ENCODE results near the gene ZNF185. TPM values are rescaled to one million over a fixed set of nuclear protein-coding genes. Genes with fewer than 3 reads are reported as not detected.

ZNF185 gene
- polyA plus RNA-seq, 3 donors = 39.1 to 82.9 (median 40.5) TPM

DNA sequence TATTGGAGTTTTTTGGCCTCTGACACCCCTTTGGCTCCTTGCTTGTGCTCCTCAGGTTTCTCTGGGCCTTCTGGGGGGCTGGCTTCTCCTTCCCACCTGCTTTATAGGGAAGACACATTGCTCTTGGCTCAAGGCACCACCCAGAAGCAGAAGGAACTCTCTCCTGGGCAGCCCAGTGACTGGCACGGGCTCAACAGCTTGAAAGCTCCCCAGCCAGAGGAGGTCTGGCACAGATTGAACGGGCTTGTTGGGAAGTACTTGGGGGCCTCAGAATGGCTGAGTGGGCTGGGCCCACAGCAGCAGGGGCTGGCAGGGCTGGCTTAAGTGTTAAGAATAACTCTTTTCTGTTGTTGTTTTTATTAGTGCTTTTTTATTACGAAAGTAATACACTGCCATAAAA lies 11.2 kb upstream of the ZNF185 start:
- Histone ChIP-seq H3K27ac (ENCODE audit: low read depth in 1 of 2, low read length in 2 of 2) (no peak overlapping the region), H3K4me1 (ENCODE audit: control insufficient read depth in 1 of 2, insufficient read depth in 2 of 2, low read length in 2 of 2) (no peaks in the 10 kb centered on the region), H3K79me2 (ENCODE audit: insufficient read depth, low read length) (no peaks in the 10 kb centered on the region), H2AFZ (ENCODE audit: insufficient read depth, low read depth, low read length, poor library complexity, severe bottlenecking) (no peak overlapping the region), H3K4me3 (replicated peaks in 1 of 3; ENCODE audit: low read depth in 2 of 3, low read length in 3 of 3) (no peak overlapping the region), H3K9ac (ENCODE audit: insufficient read depth, low read length, poor library complexity, severe bottlenecking) (no peak overlapping the region), H3K36me3 (replicated peaks in 1 of 2; ENCODE audit: control insufficient read depth in 1 of 2, insufficient read depth in 2 of 2, low read length in 2 of 2) (no peaks in the 10 kb centered on the region), H3K27me3 (ENCODE audit: control insufficient read depth in 2 of 2, insufficient read depth in 2 of 2, low read length in 2 of 2) (peaks cover under 1 to 5% of the 10 kb centered on the region in 2 donors), H3K9me3 (replicated peaks in 1 of 2; ENCODE audit: control insufficient read depth in 1 of 2, insufficient read depth in 1 of 2, low read length in 2 of 2) (no peaks in the 10 kb centered on the region), H3K4me2 (replicated peaks; ENCODE audit: extremely low read depth, low read length, poor library complexity, severe bottlenecking) (no peak overlapping the region), H4K20me1 (ENCODE audit: insufficient read depth, low read length) (no peaks in the 10 kb centered on the region)
- peaks cover 0 to 3% (median 0%) of the 10 kb centered on the region in 7 donors for H3K9me3 Mint-ChIP-seq
- DNase-seq = no peak
- H3K27ac Mint-ChIP-seq = no peak overlapping the region
- H3K4me3 Mint-ChIP-seq = no peak overlapping the region
- peaks cover 8 to 25% (median 23%) of the 10 kb centered on the region in 3 donors for H3K27me3 Mint-ChIP-seq (ENCODE audit: low read depth in 3 of 3)
- TF ChIP-seq, protein P1, sequence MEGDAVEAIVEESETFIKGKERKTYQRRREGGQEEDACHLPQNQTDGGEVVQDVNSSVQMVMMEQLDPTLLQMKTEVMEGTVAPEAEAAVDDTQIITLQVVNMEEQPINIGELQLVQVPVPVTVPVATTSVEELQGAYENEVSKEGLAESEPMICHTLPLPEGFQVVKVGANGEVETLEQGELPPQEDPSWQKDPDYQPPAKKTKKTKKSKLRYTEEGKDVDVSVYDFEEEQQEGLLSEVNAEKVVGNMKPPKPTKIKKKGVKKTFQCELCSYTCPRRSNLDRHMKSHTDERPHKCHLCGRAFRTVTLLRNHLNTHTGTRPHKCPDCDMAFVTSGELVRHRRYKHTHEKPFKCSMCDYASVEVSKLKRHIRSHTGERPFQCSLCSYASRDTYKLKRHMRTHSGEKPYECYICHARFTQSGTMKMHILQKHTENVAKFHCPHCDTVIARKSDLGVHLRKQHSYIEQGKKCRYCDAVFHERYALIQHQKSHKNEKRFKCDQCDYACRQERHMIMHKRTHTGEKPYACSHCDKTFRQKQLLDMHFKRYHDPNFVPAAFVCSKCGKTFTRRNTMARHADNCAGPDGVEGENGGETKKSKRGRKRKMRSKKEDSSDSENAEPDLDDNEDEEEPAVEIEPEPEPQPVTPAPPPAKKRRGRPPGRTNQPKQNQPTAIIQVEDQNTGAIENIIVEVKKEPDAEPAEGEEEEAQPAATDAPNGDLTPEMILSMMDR (IDR thresholded peaks at IDR 0.05) = no peak
- intact Hi-C loops (cut with micrococcal nuclease) = no loop called here
- no peaks in the 10 kb centered on the region for H3K36me3 Mint-ChIP-seq
- no peaks in the 10 kb centered on the region for H3K4me1 Mint-ChIP-seq
- WGBS (ENCODE audit: insufficient coverage) = 41% methylated on average over 2 of the region's 3 CpGs

- Mint-ChIP-seq H3K4me3 (no peak overlapping the region), H3K36me3 (no peaks in the 10 kb centered on the region), H3K27me3 (ENCODE audit: low read depth in 3 of 3) (peaks cover 18 to 50% (median 39%) of the 10 kb centered on the region in 3 donors), H3K27ac (no peak overlapping the region), H3K4me1 (peaks cover 8% of the 10 kb centered on the region), H3K9me3 (peaks cover 0 to 3% (median 0%) of the 10 kb centered on the region in 7 donors)
- TF ChIP-seq, protein P1 (IDR thresholded peaks at IDR 0.05) = no peak
- no peaks in the 10 kb centered on the region for H3K79me2 ChIP-seq (ENCODE audit: insufficient read depth, low read length)
- WGBS (ENCODE audit: insufficient coverage) = no CpG with 5 or more reads among the region's 4 CpGs
- H3K27ac ChIP-seq (ENCODE audit: low read depth in 1 of 2, low read length in 2 of 2) = no peak overlapping the region
- peaks cover 0 to 6% of the 10 kb centered on the region in 2 donors for H3K4me1 ChIP-seq (ENCODE audit: control insufficient read depth in 1 of 2, insufficient read depth in 2 of 2, low read length in 2 of 2)
- no peak overlapping the region for H3K4me2 ChIP-seq (replicated peaks; ENCODE audit: extremely low read depth, low read length, poor library complexity, severe bottlenecking)
- H4K20me1 ChIP-seq (ENCODE audit: insufficient read depth, low read length) = no peaks in the 10 kb centered on the region
- peaks cover 3 to 11% of the 10 kb centered on the region in 2 donors for H3K27me3 ChIP-seq (ENCODE audit: control insufficient read depth in 2 of 2, insufficient read depth in 2 of 2, low read length in 2 of 2)
- H3K9ac ChIP-seq (ENCODE audit: insufficient read depth, low read length, poor library complexity, severe bottlenecking) = no peak overlapping the region
- H3K9me3 ChIP-seq (replicated peaks in 1 of 2; ENCODE audit: control insufficient read depth in 1 of 2, insufficient read depth in 1 of 2, low read length in 2 of 2) = no peaks in the 10 kb centered on the region
- DNase-seq = no peak
- H2AFZ ChIP-seq (ENCODE audit: insufficient read depth, low read depth, low read length, poor library complexity, severe bottlenecking) = no peak overlapping the region
- no peaks in the 10 kb centered on the region for H3K36me3 ChIP-seq (replicated peaks in 1 of 2; ENCODE audit: control insufficient read depth in 1 of 2, insufficient read depth in 2 of 2, low read length in 2 of 2)
- intact Hi-C loops (cut with micrococcal nuclease) = no loop called here
- H3K4me3 ChIP-seq (replicated peaks in 1 of 3; ENCODE audit: low read depth in 2 of 3, low read length in 3 of 3) = no peak overlapping the region
Measured at GRCh38 chrX:152892499-152892898, 5.4 kb upstream of the ZNF185 start.

All from CD14-positive monocyte (primary cell).